Lung (tissue), 12 donors: ENCODE data around the gene RFX8. TPM values are rescaled to one million over a fixed set of nuclear protein-coding genes. Genes with fewer than 3 reads are reported as not detected.

ENCODE experiments used
- ATAC-seq: fragments of 200-7000 bp; cut with Tn5 transposase; one replicate; pipeline ENCODE4 v1.9.1; 2020; ENCODE audit warnings: moderate number of reproducible peaks; ENCODE audit not compliant: insufficient read depth, low FRiP score
- DNase-seq, 3 donors: peaks; one replicate each; pipeline ENCODE4 v3.0.0-alpha.2; 2013 to 2017
- H3K27ac ChIP-seq, 2 donors: one replicate each; pipeline ENCODE4 v1.5.1; 2013; ENCODE audit warnings: mild to moderate bottlenecking in 2 of 2, moderate library complexity in 2 of 2, control low read depth in 1 of 2, inconsistent platforms in 1 of 2, low read depth in 1 of 2, low read length in 1 of 2
- H3K27me3 ChIP-seq, 3 donors: one replicate each; pipeline ENCODE4 v1.5.1; 2013; ENCODE audit warnings: low read length in 2 of 3; ENCODE audit not compliant: control insufficient read depth in 3 of 3, insufficient read depth in 3 of 3
- H3K36me3 ChIP-seq, 4 donors: one replicate each; pipeline ENCODE4 v1.5.1; 2013; ENCODE audit warnings: low read length in 4 of 4, mild to moderate bottlenecking in 1 of 4, moderate library complexity in 1 of 4; ENCODE audit not compliant: control insufficient read depth in 4 of 4, insufficient read depth in 4 of 4
- H3K4me1 ChIP-seq, 5 donors: one replicate each; pipeline ENCODE4 v1.5.1; 2013; ENCODE audit warnings: low read length in 5 of 5, mild to moderate bottlenecking in 2 of 5, moderate library complexity in 1 of 5; ENCODE audit not compliant: control insufficient read depth in 5 of 5, insufficient read depth in 5 of 5
- H3K4me3 ChIP-seq: one replicate; pipeline ENCODE4 v1.5.1; 2013; ENCODE audit warnings: mild to moderate bottlenecking, control low read depth, moderate library complexity
- H3K9ac ChIP-seq, 2 donors: one replicate each; pipeline ENCODE4 v1.5.1; 2013; ENCODE audit warnings: low read length in 2 of 2, control low read depth in 1 of 2; ENCODE audit not compliant: insufficient read depth in 1 of 2
- H3K9me3 ChIP-seq, 4 donors: one replicate each; pipeline ENCODE4 v1.5.1; 2013; ENCODE audit warnings: low read length in 3 of 4, mild to moderate bottlenecking in 1 of 4, moderate library complexity in 1 of 4; ENCODE audit not compliant: control insufficient read depth in 4 of 4, insufficient read depth in 3 of 4
- CTCF ChIP-seq: IDR thresholded peaks from 2 replicates; pipeline ENCODE4 v1.5.1; 2012; ENCODE audit warnings: mild to moderate bottlenecking; ENCODE audit errors: control extremely low read depth, extremely low read depth
- WGBS, 2 donors: extraction: QIAGEN DNeasy Blood & Tissue Kit; methylation state at CpG; one replicate each; pipeline ENCODE4 v1.1.7; 2013; 5-methylcytosine and 5-hydroxymethylcytosine counted together
- polyA plus RNA-seq, 2 donors: library from polyadenylated mRNA; stranded (reverse); fragments of 200-250 nt; gene quantifications; one replicate each; pipeline ENCODE4 v1.2.1, GENCODE V29; 2013
- total RNA-seq, 2 donors: library from RNA; depleted of rRNA in 1 of 2; stranded (reverse); fragments of >200 nt in 1 of 2; gene quantifications; one replicate each; pipeline ENCODE4 v1.2.1, GENCODE V29; 2014 to 2021
- donor health status: control.
- donor health status: control.
- donor health status: Bipolar disorder and iron deficiency.
- donor health status: healthy.
- donor health status: DM: yes; HTN: yes; CAD: no.

The RFX8 gene
- total and polyA plus RNA-seq, 4 donors = 0.11 to 0.88 (median 0.36) TPM

- H3K4me1 ChIP-seq = peaks cover 3 to 29% (median 9%) of the 10 kb centered on the region in 5 donors
- WGBS, 2 donors = 91 to 95% methylated on average over 5 of the region's 5 CpGs
- TF ChIP-seq CTCF = no peak
Observed at GRCh38 chr2:101516349-101516748, 41.4 kb upstream of the RFX8 start.

GRCh38 chr2:101515477-101515876 is 40.6 kb upstream of the RFX8 start:
- H3K27me3 ChIP-seq = no peaks in the 10 kb centered on the region
- H3K36me3 ChIP-seq = no peaks in the 10 kb centered on the region
- no peak overlapping the region for H3K9ac ChIP-seq
- DNase-seq = peak; percentile 48 to 81 (median 49)
- TF ChIP-seq CTCF = no peak
- no peak overlapping the region for H3K4me3 ChIP-seq
- H3K4me1 ChIP-seq = peaks cover 3 to 29% (median 9%) of the 10 kb centered on the region in 5 donors
- 37 to 40% methylated on average over 5 of the region's 5 CpGs for WGBS, 2 donors
- H3K27ac ChIP-seq = no peak overlapping the region
- no peak for ATAC-seq
- H3K9me3 ChIP-seq = peaks cover 0 to 5% (median 1%) of the 10 kb centered on the region in 4 donors

More at GRCh38 chr2:101516349-101516748, 41.4 kb upstream of the RFX8 start:
- peaks cover 0 to 5% (median 1%) of the 10 kb centered on the region in 4 donors for H3K9me3 ChIP-seq
- H3K27me3 ChIP-seq = no peaks in the 10 kb centered on the region
- H3K9ac ChIP-seq = no peak overlapping the region
- H3K4me3 ChIP-seq = no peak overlapping the region
- ATAC-seq (no peak), DNase-seq (no peak)
- no peak overlapping the region for H3K27ac ChIP-seq
- no peaks in the 10 kb centered on the region for H3K36me3 ChIP-seq

- H3K4me1 ChIP-seq = peaks cover 0 to 23% (median 10%) of the 10 kb centered on the region in 5 donors
- peaks cover 0 to 5% (median 1%) of the 10 kb centered on the region in 4 donors for H3K9me3 ChIP-seq
- no peak for TF ChIP-seq CTCF
- WGBS, 2 donors = 97 to 98% methylated on average over 3 of the region's 3 CpGs
- no peak overlapping the region for H3K27ac ChIP-seq
- DNase-seq (no peak), ATAC-seq (no peak)
- no peaks in the 10 kb centered on the region for H3K27me3 ChIP-seq
- H3K9ac ChIP-seq = no peak overlapping the region
- H3K36me3 ChIP-seq = no peaks in the 10 kb centered on the region
- no peak overlapping the region for H3K4me3 ChIP-seq
Observed at GRCh38 chr2:101512993-101513392, 38.1 kb upstream of the RFX8 start.

GRCh38 chr2:101511381-101511780 is 36.5 kb upstream of the RFX8 start:
- Histone ChIP-seq H3K36me3 (no peaks in the 10 kb centered on the region), H3K9ac (no peak overlapping the region), H3K4me3 (no peak overlapping the region), H3K9me3 (peaks cover 0 to 5% (median under 1%) of the 10 kb centered on the region in 4 donors), H3K27me3 (no peaks in the 10 kb centered on the region), H3K27ac (no peak overlapping the region), H3K4me1 (peaks cover 0 to 23% (median 6%) of the 10 kb centered on the region in 5 donors)
- no peak for TF ChIP-seq CTCF
- ATAC-seq (no peak), DNase-seq (no peak)
- 89 to 96% methylated on average over 1 of the region's 1 CpG for WGBS, 2 donors
